Measurements from ENCODE around the gene FXYD6.

DNA sequence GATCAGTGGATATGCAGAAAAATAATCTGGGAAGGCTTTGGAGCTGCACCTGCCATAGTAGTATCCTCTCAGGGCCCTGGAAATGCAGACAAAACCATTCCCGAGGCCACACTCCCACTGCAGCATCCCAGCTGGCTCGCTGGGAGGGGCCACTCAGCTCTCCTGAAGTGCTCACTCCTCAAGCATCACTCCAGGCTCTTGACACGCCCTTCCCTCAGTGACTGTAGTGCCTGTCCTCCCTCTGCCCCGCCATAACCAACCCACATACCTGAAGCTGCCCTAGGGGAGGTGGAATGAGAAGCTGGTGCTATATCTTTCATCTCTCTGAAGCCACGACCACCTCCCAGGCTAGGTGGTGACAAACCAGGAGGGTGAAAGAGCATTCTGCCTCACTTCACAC, 84.2 kb downstream of the FXYD6 start:
- TF ChIP-seq SOX6 (IDR thresholded peaks at IDR 0.05) (no peak), MCM7 (IDR thresholded peaks at IDR 0.05) (no peak), ZNF785 (CRISPR knock-in tag; IDR thresholded peaks at IDR 0.05) (no peak), MAFG (tag; conservative IDR thresholded peaks at IDR 0.05) (no peak)
- TF ChIP-seq, protein P1, sequence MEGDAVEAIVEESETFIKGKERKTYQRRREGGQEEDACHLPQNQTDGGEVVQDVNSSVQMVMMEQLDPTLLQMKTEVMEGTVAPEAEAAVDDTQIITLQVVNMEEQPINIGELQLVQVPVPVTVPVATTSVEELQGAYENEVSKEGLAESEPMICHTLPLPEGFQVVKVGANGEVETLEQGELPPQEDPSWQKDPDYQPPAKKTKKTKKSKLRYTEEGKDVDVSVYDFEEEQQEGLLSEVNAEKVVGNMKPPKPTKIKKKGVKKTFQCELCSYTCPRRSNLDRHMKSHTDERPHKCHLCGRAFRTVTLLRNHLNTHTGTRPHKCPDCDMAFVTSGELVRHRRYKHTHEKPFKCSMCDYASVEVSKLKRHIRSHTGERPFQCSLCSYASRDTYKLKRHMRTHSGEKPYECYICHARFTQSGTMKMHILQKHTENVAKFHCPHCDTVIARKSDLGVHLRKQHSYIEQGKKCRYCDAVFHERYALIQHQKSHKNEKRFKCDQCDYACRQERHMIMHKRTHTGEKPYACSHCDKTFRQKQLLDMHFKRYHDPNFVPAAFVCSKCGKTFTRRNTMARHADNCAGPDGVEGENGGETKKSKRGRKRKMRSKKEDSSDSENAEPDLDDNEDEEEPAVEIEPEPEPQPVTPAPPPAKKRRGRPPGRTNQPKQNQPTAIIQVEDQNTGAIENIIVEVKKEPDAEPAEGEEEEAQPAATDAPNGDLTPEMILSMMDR (IDR thresholded peaks at IDR 0.05 in 2 of 3, conservative IDR thresholded peaks at IDR 0.05 in 1 of 3; ENCODE audit: insufficient read depth in 2 of 3, low read depth in 1 of 3, low read length in 3 of 3), result no peak

Measured in K562 (cell line).